ENCODE measurements around the gene LAMP1. TPM values are rescaled to one million over a fixed set of nuclear protein-coding genes. Genes with fewer than 3 reads are reported as not detected.

Gene LAMP1
- total RNA-seq, 6 experiments from 2014 or later: 215 to 255 (median 247) TPM

DNA sequence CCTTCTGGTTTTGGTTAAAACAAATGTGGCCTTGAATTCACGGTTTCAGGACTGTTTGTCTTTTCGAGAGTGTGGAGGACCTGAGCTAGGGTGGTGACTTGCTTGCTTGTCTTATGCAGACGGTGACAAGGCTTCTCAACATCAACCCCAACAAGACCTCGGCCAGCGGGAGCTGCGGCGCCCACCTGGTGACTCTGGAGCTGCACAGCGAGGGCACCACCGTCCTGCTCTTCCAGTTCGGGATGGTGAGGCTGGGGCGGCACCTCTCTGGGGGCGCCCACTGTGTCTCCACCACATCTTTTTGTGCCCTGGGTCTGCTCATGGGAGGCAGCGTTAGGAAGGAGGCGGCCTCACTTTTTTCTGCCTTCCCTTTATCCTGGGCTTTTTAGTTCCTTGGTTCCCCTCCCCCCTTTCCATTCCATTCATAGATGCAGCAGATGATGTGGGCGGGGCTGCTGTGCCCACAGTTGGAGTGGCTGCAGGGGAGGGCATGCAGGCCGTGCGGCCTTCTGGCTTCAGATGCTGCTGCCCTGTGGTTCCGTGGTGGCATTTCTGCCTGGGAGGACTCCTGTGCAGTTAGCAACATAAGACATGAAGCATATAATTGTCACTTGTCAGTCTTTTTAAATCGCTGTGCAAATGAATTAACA lies 23.3 kb downstream of the LAMP1 start:
- H3K36me3 Mint-ChIP-seq (ENCODE audit: low read depth): peaks cover 35% of the 10 kb centered on the region
- TF ChIP-seq, protein P1, sequence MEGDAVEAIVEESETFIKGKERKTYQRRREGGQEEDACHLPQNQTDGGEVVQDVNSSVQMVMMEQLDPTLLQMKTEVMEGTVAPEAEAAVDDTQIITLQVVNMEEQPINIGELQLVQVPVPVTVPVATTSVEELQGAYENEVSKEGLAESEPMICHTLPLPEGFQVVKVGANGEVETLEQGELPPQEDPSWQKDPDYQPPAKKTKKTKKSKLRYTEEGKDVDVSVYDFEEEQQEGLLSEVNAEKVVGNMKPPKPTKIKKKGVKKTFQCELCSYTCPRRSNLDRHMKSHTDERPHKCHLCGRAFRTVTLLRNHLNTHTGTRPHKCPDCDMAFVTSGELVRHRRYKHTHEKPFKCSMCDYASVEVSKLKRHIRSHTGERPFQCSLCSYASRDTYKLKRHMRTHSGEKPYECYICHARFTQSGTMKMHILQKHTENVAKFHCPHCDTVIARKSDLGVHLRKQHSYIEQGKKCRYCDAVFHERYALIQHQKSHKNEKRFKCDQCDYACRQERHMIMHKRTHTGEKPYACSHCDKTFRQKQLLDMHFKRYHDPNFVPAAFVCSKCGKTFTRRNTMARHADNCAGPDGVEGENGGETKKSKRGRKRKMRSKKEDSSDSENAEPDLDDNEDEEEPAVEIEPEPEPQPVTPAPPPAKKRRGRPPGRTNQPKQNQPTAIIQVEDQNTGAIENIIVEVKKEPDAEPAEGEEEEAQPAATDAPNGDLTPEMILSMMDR (IDR thresholded peaks at IDR 0.05): no peak
- no peaks in the 10 kb centered on the region for H3K9me3 Mint-ChIP-seq
- no peak for DNase-seq
- peaks cover 1% of the 10 kb centered on the region; the same call in 1 of the 2 replicates for H3K27me3 Mint-ChIP-seq (ENCODE audit: insufficient read depth)
- no peak overlapping the region for H3K4me3 Mint-ChIP-seq
- H3K27ac Mint-ChIP-seq: no peak overlapping the region
- no peaks in the 10 kb centered on the region for H3K4me1 Mint-ChIP-seq (ENCODE audit: low read depth)

DNA sequence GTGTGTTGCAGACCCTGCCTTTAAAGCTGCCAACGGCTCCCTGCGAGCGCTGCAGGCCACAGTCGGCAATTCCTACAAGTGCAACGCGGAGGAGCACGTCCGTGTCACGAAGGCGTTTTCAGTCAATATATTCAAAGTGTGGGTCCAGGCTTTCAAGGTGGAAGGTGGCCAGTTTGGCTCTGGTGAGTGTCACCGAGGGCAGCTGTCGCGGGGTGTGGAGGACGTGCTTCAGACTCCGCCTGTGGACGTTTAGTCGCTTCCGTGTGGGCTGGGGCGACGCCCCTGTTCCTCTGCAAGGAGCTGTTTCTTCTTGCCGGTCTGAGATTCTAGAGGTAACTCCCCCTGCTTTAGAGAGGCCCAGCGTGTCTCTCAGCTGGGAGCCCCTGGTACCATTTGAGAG lies 24.5 kb downstream of the LAMP1 start:
- Mint-ChIP-seq H3K4me3 (no peak overlapping the region), H3K36me3 (ENCODE audit: low read depth) (peaks cover 35% of the 10 kb centered on the region), H3K9me3 (no peaks in the 10 kb centered on the region), H3K4me1 (ENCODE audit: low read depth) (no peaks in the 10 kb centered on the region), H3K27ac (no peak overlapping the region), H3K27me3 (ENCODE audit: insufficient read depth) (peaks cover 2% of the 10 kb centered on the region; the same call in 1 of the 2 replicates)
- TF ChIP-seq, protein P1 (IDR thresholded peaks at IDR 0.05): no peak
- DNase-seq: no peak

DNA sequence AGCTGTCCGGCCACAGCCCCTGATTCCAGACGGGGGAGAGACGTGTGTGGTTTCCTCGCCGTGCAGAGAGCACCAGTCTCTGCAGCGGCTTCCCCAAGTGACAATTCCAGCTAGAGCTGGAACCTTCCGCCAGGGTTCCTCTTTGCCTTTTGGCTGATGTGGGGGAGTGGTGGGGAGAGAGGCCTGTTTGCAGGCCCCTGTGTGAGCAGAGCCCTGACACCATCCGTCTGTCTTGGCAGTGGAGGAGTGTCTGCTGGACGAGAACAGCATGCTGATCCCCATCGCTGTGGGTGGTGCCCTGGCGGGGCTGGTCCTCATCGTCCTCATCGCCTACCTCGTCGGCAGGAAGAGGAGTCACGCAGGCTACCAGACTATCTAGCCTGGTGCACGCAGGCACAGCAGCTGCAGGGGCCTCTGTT lies 25.0 kb downstream of the LAMP1 start:
- Mint-ChIP-seq H3K27ac (no peak overlapping the region), H3K4me3 (no peak overlapping the region), H3K4me1 (ENCODE audit: low read depth) (no peaks in the 10 kb centered on the region), H3K36me3 (ENCODE audit: low read depth) (peaks cover 35% of the 10 kb centered on the region), H3K27me3 (ENCODE audit: insufficient read depth) (peaks cover 4% of the 10 kb centered on the region; the same call in 1 of the 2 replicates), H3K9me3 (no peaks in the 10 kb centered on the region)
- TF ChIP-seq, protein P1 (IDR thresholded peaks at IDR 0.05): no peak
- DNase-seq: no peak

DNA sequence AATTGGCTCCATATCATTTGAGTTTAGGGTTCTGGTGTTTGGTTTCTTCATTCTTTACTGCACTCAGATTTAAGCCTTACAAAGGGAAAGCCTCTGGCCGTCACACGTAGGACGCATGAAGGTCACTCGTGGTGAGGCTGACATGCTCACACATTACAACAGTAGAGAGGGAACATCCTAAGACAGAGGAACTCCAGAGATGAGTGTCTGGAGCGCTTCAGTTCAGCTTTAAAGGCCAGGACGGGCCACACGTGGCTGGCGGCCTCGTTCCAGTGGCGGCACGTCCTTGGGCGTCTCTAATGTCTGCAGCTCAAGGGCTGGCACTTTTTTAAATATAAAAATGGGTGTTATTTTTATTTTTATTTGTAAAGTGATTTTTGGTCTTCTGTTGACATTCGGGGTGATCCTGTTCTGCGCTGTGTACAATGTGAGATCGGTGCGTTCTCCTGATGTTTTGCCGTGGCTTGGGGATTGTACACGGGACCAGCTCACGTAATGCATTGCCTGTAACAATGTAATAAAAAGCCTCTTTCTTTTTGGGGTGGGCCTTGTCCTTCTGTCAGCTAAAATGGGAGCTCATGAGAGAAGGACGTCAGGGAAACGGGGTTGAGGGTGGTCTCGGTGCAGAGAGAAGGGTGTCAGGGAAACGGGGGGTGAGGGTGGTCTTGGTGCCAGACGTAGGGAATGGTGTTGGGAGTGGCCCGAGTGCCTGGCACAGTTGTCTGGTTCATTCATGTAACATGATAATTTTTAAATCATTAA lies 26.0 kb downstream of the LAMP1 start:
- no peaks in the 10 kb centered on the region for H3K9me3 Mint-ChIP-seq
- no peak for DNase-seq
- H3K4me3 Mint-ChIP-seq: no peak overlapping the region
- no peak overlapping the region for H3K27ac Mint-ChIP-seq
- H3K4me1 Mint-ChIP-seq (ENCODE audit: low read depth): no peaks in the 10 kb centered on the region
- peaks cover 33% of the 10 kb centered on the region for H3K36me3 Mint-ChIP-seq (ENCODE audit: low read depth)
- TF ChIP-seq, protein P1 (IDR thresholded peaks at IDR 0.05): no peak
- H3K27me3 Mint-ChIP-seq (ENCODE audit: insufficient read depth): peaks cover 6% of the 10 kb centered on the region; the same call in 1 of the 2 replicates

DNA sequence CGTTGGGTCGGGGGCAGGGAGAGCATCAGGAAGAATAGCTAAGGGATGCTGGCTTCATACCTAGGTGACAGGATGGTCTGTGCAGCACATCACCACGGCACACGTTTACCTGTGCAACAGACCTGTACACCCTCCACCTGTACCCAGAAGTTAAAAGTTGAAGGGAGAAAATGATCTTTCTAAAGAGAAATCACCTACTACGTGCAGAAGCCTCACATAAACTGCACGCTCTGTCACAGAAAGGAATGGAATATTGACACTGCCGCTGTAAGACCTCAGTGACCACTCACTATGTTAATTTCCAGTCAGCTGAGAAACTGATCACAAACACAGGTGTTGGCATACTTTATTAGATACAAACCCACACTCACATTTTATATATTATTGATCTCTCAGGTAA lies 26.8 kb downstream of the LAMP1 start:
- Mint-ChIP-seq H3K36me3 (ENCODE audit: low read depth) (peaks cover 31% of the 10 kb centered on the region), H3K27ac (no peak overlapping the region), H3K27me3 (ENCODE audit: insufficient read depth) (peaks cover 9% of the 10 kb centered on the region), H3K4me3 (no peak overlapping the region), H3K9me3 (no peaks in the 10 kb centered on the region), H3K4me1 (ENCODE audit: low read depth) (no peaks in the 10 kb centered on the region)
- no peak for DNase-seq
- TF ChIP-seq, protein P1 (IDR thresholded peaks at IDR 0.05): no peak

Data from HFFc6 (cell line).